Osteoblast (primary cell): ENCODE results near the gene MARCHF10. TPM values are rescaled to one million over a fixed set of nuclear protein-coding genes. Genes with fewer than 3 reads are reported as not detected.

ENCODE experiments used
- DNase-seq: peaks from one replicate; pipeline ENCODE4 v3.0.0; 2011; ENCODE audit warnings: low spot score, mixed read lengths; ENCODE audit not compliant: insufficient read length; ENCODE audit errors: missing footprints
- H2AFZ ChIP-seq: 2 replicates; pipeline ENCODE4 v1.6.0; 2011; ENCODE audit warnings: mild to moderate bottlenecking, low read length
- H3K27ac ChIP-seq: 2 replicates; pipeline ENCODE4 v1.5.1; 2011; ENCODE audit warnings: mild to moderate bottlenecking, low read depth, low read length, moderate library complexity
- H3K27me3 ChIP-seq: 2 replicates; pipeline ENCODE4 v1.6.0; 2012; ENCODE audit warnings: mild to moderate bottlenecking, control low read depth, inconsistent platforms, low read length, moderate library complexity; ENCODE audit not compliant: insufficient read depth
- H3K36me3 ChIP-seq: 2 replicates; pipeline ENCODE4 v1.5.1; 2011; ENCODE audit warnings: mild to moderate bottlenecking, low read length, control low read depth, moderate library complexity; ENCODE audit not compliant: insufficient read depth
- H3K4me1 ChIP-seq: 2 replicates; pipeline ENCODE4 v1.5.1; 2011; ENCODE audit warnings: mild to moderate bottlenecking, low read length, control low read depth, moderate library complexity; ENCODE audit not compliant: insufficient read depth
- H3K4me2 ChIP-seq: 2 replicates; pipeline ENCODE4 v1.6.0; 2011; ENCODE audit warnings: mild to moderate bottlenecking, low read length; ENCODE audit not compliant: insufficient read depth
- H3K4me3 ChIP-seq: fragments of 200-600 bp; sonication (generic); 3 replicates; pipeline ENCODE4 v1.5.1; 2012; ENCODE audit warnings: mild to moderate bottlenecking, low read length, inconsistent platforms; ENCODE audit not compliant: insufficient read depth
- H3K79me2 ChIP-seq: 2 replicates; pipeline ENCODE4 v1.6.0; 2012; ENCODE audit warnings: mild to moderate bottlenecking, low read length, control low read depth, inconsistent platforms; ENCODE audit not compliant: insufficient read depth
- H3K9me3 ChIP-seq: 2 replicates; pipeline ENCODE4 v1.5.1; 2011; ENCODE audit warnings: low read depth, low read length, control low read depth
- H4K20me1 ChIP-seq: 2 replicates; pipeline ENCODE4 v1.6.0; 2012; ENCODE audit warnings: mild to moderate bottlenecking, low read length, control low read depth; ENCODE audit not compliant: insufficient read depth
- total RNA-seq: library from RNA; depleted of rRNA; stranded (reverse); fragments of >200 nt; gene quantifications from 2 replicates; pipeline ENCODE4 v1.2.3, GENCODE V29; 2012
- TF ChIP-seq, protein P1 (sequence below): IDR thresholded peaks from 2 replicates; pipeline ENCODE4 v1.5.1; 2011; ENCODE audit warnings: mild to moderate bottlenecking, low read depth, low read length, moderate library complexity; ENCODE audit errors: extremely low read depth

MARCHF10 gene
- total RNA-seq, 1 donor = under 0.01 TPM

DNA sequence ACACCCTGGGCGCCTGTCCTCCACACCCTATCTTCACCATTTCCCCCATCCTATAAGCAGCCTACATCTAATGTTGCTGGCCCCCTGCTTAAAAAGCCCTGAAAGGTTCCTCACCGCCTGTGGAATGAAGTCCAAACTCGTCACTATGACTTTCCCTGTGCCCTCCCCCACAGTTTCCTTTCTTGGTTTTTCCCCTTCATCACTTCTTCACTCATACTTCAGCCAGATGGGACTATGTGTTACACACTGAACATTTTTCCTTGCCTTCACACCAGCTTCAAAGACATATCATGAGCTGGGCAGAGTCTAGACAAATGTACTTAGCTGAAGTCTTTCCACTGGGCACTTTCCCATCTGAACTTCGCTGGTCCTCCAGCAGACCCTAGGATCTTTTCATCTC is 1.5 kb upstream of the MARCHF10 start:
- TF ChIP-seq, protein P1, sequence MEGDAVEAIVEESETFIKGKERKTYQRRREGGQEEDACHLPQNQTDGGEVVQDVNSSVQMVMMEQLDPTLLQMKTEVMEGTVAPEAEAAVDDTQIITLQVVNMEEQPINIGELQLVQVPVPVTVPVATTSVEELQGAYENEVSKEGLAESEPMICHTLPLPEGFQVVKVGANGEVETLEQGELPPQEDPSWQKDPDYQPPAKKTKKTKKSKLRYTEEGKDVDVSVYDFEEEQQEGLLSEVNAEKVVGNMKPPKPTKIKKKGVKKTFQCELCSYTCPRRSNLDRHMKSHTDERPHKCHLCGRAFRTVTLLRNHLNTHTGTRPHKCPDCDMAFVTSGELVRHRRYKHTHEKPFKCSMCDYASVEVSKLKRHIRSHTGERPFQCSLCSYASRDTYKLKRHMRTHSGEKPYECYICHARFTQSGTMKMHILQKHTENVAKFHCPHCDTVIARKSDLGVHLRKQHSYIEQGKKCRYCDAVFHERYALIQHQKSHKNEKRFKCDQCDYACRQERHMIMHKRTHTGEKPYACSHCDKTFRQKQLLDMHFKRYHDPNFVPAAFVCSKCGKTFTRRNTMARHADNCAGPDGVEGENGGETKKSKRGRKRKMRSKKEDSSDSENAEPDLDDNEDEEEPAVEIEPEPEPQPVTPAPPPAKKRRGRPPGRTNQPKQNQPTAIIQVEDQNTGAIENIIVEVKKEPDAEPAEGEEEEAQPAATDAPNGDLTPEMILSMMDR = no peak
- Histone ChIP-seq H3K4me3 (no peak overlapping the region), H3K4me1 (peaks cover 9% of the 10 kb centered on the region), H3K27ac (no peak overlapping the region), H3K4me2 (no peak overlapping the region), H4K20me1 (no peaks in the 10 kb centered on the region), H3K79me2 (no peaks in the 10 kb centered on the region), H2AFZ (no peak overlapping the region), H3K9me3 (no peaks in the 10 kb centered on the region), H3K27me3 (no peaks in the 10 kb centered on the region), H3K36me3 (no peaks in the 10 kb centered on the region)
- no peak for DNase-seq

DNA sequence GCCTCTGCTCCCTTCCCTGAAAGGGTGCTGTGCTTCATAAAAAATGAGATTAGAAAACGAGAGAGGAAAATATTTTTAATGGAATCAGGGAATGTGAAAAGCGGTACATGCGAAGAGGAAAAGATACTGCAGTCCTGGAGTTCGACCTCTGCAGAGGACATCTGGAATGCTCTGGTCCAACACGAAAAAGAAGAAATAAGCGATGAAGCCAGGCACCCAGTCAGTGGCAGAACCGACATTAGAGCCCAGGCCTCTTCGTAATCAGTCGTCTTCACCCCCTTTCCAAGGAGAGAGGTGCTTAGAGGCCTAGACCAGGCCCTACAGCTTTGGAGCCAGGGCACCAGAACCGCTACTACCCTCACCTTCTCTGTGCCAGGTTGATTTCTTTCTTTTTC is 459 bp upstream of the MARCHF10 start:
- peak overlapping the region; percentile 60 for H3K4me2 ChIP-seq
- peak overlapping the region; percentile 4 for H2AFZ ChIP-seq
- TF ChIP-seq, protein P1 = no peak
- no peaks in the 10 kb centered on the region for H4K20me1 ChIP-seq
- no peaks in the 10 kb centered on the region for H3K79me2 ChIP-seq
- H3K4me1 ChIP-seq = peaks cover 13% of the 10 kb centered on the region
- peak overlapping the region; percentile 59 for H3K4me3 ChIP-seq
- DNase-seq = no peak
- H3K36me3 ChIP-seq = no peaks in the 10 kb centered on the region
- no peaks in the 10 kb centered on the region for H3K9me3 ChIP-seq
- H3K27me3 ChIP-seq = no peaks in the 10 kb centered on the region
- no peak overlapping the region for H3K27ac ChIP-seq

DNA sequence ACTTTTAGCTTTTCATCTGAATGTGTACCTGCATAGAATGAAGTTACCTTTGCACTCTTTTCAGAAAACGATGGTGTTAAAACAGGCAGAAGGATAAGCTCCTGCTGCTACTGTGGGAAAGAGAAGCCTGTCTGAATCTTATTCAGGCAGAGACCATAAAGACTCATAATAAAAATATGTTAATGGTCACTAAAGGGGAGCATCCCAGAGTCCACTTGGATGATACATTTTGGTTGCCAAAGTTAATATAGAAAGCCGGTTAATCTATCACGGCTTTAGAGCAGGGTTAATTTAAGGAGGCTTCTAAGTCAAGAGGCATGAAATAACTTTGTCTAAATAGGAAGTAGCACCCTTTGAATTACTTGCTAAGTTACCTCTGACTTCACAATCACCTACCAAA is 2.9 kb downstream of the MARCHF10 start:
- no peaks in the 10 kb centered on the region for H3K79me2 ChIP-seq
- no peaks in the 10 kb centered on the region for H3K9me3 ChIP-seq
- no peaks in the 10 kb centered on the region for H4K20me1 ChIP-seq
- no peaks in the 10 kb centered on the region for H3K36me3 ChIP-seq
- H3K27me3 ChIP-seq = no peaks in the 10 kb centered on the region
- H3K4me2 ChIP-seq = peak overlapping the region; percentile 64
- H2AFZ ChIP-seq = no peak overlapping the region
- TF ChIP-seq, protein P1 = no peak
- H3K27ac ChIP-seq = peak overlapping the region; percentile 87
- H3K4me3 ChIP-seq = peak overlapping the region; percentile 12
- DNase-seq = peak; percentile 91
- peaks cover 13% of the 10 kb centered on the region for H3K4me1 ChIP-seq

DNA sequence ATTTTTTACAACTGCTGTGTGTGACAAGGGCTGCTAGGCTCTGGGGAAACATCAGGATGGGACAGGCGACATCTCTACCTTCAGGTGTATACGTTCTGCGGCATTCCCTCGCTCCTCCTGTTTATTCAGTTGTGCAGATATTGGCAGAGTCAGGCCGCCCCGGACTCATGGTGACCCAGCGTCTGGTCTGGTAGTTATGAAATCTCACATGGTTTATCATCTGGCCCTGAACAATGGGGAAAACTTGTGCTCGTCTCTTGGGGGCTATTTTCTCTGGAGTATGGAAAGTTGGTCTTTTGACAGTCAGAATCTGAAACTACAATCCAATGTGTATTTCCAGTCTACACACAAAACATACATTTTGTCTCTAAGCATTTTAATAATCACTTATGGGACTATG is 3.3 kb downstream of the MARCHF10 start:
- Histone ChIP-seq H3K27me3 (no peaks in the 10 kb centered on the region), H4K20me1 (no peaks in the 10 kb centered on the region), H3K27ac (peak overlapping the region; percentile 87), H2AFZ (no peak overlapping the region), H3K9me3 (no peaks in the 10 kb centered on the region), H3K4me2 (peak overlapping the region; percentile 64), H3K4me3 (peak overlapping the region; percentile 12), H3K4me1 (peaks cover 13% of the 10 kb centered on the region), H3K79me2 (no peaks in the 10 kb centered on the region), H3K36me3 (no peaks in the 10 kb centered on the region)
- peak; percentile 88 for DNase-seq
- TF ChIP-seq, protein P1 = no peak
